GM18505 (cell line): ENCODE results near the gene FASTKD3.

Experiments
- ATAC-seq: cut with Tn5 transposase; IDR thresholded peaks from one replicate; pipeline ENCODE4 v1.9.1; 2021; ENCODE audit not compliant: unreplicated experiment
- POLR2A ChIP-seq: IDR thresholded peaks from 4 replicates; pipeline ENCODE4 v1.6.1; 2011; ENCODE audit warnings: borderline replicate concordance; ENCODE audit not compliant: insufficient read depth, insufficient read length; ENCODE audit errors: extremely low read depth

FASTKD3 gene

GRCh38 chr5:7850395-7851239 is 18.2 kb downstream of the FASTKD3 start, which contains the start of gene CFAP90:
TSS of gene CFAP90 (minus strand) at chr5:7851133. CDS start at chr5:7851021, 112 bp downstream.
- no peak for ATAC-seq
- TF ChIP-seq POLR2A, result no peak

GRCh38 chr5:7849681-7850394 is 19.0 kb downstream of the FASTKD3 start:
- no peak for TF ChIP-seq POLR2A
- ATAC-seq, result no peak

- no peak for TF ChIP-seq POLR2A
- no peak for ATAC-seq
Observed at GRCh38 chr5:7848296-7848695, 20.5 kb downstream of the FASTKD3 start.

GRCh38 chr5:7846327-7846726 is 22.5 kb downstream of the FASTKD3 start:
- no peak for TF ChIP-seq POLR2A
- no peak for ATAC-seq

GRCh38 chr5:7845557-7845956 is 23.3 kb downstream of the FASTKD3 start:
- no peak for TF ChIP-seq POLR2A
- no peak for ATAC-seq

GRCh38 chr5:7844901-7845300 is 23.9 kb downstream of the FASTKD3 start:
- no peak for ATAC-seq
- no peak for TF ChIP-seq POLR2A

- no peak for ATAC-seq
- TF ChIP-seq POLR2A, result no peak
Observed at GRCh38 chr5:7842531-7842930, 26.3 kb downstream of the FASTKD3 start.

- TF ChIP-seq POLR2A, result no peak
- no peak for ATAC-seq
Observed at GRCh38 chr5:7837403-7837802, 31.4 kb downstream of the FASTKD3 start.

- no peak for ATAC-seq
- no peak for TF ChIP-seq POLR2A
Observed at GRCh38 chr5:7834982-7835381, 33.8 kb downstream of the FASTKD3 start.

- no peak for TF ChIP-seq POLR2A
- ATAC-seq, result no peak
Observed at GRCh38 chr5:7828269-7828668, 40.6 kb downstream of the FASTKD3 start.

- ATAC-seq, result no peak
- no peak for TF ChIP-seq POLR2A
Observed at GRCh38 chr5:7827610-7828009, 41.2 kb downstream of the FASTKD3 start.

GRCh38 chr5:7825630-7826029 is 43.2 kb downstream of the FASTKD3 start:
- no peak for ATAC-seq
- no peak for TF ChIP-seq POLR2A

- ATAC-seq, result no peak
- no peak for TF ChIP-seq POLR2A
Observed at GRCh38 chr5:7824995-7825394, 43.8 kb downstream of the FASTKD3 start.

- ATAC-seq, result no peak
- TF ChIP-seq POLR2A, result no peak
Observed at GRCh38 chr5:7823594-7823993, 45.2 kb downstream of the FASTKD3 start.
